ENCODE data around the gene COP1. TPM values are rescaled to one million over a fixed set of nuclear protein-coding genes. Genes with fewer than 3 reads are reported as not detected.
"Not testable (repeated sequence)": the region's sequence is repeated elsewhere in the genome, so short reads cannot be mapped to it uniquely, and the experiment has no call there.

Gene COP1
- total RNA-seq, 2 donors from 2014 or later = 26.3 to 28.5 TPM

DNA sequence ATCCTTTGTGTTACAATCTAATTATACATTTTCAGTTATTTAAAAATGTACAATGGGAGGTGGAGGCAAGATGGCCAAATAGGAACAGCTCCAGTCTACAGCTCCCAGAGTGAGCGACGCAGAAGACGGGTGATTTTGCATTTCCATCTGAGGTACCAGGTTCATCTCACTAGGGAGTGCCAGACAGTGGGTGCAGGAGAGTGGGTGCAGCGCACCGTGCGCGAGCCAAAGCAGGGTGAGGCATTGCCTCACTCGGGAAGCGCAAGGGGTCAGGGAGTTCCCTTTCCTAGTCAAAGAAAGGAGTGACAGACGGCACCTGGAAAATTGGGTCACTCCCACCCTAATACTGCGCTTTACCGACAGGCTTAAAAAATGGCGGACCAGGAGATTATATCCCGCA, 214.9 kb downstream of the COP1 start:
- ATAC-seq; DNase-seq; intact Hi-C loops (cut with DNase I): not testable (repeated sequence)

DNA sequence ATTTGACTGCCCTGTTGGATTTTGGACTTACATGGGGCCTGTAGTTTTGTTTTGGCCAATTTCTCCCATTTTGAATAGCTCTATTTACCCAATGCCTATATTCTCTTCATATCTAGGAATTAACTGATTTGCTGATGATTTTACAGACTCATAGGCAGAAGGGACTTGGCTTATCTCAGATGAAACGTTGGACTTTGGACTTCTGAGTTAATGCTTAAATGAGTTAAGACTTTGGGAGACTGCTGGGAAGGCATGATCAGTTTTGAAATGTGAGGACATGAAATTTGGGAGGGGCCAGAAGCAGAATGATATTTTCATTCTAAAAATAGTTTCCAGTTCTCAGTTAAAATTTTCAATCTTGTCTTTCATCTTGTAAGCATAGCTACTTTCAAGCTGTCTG, 222.3 kb downstream of the COP1 start:
- intact Hi-C loops (cut with DNase I) = no loop called here
- no peak for ATAC-seq
- DNase-seq = no peak

DNA sequence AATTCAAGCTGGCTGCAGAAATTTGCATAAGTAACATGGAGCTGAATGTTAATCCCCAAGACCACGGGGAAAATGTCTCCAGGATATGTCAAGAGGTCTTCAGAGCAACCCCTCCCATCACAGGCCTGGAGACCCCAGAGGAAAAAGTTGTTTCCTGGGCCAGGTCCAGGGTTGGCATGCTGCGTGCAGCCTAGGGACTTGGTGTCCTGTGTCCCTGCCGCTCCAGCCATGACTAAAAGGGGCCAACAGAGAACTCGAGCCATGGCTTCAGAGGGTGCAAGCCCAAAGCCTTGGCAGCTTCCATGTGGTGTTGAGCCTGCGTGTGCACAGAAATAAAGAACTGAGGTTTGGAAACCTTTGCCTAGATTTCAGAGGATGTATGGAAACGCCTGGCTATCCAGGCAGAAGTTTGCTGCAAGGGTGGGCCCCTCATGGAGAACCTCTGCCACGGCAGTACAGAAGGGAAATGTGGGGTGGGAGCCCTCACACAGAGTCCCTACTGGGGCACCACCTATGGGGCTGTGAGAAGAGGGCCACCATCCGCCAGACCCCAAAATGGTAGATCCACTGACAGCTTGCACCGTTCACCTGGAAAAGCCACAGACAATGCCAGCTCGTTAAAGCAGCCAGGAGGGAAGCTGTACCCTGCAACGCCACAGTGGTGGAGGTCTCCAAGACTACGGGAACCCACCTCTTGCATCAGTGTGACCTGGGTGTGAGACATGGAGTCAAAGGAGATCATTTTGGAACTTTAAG, 222.9 kb downstream of the COP1 start:
- no peak for ATAC-seq
- DNase-seq = no peak
- intact Hi-C loops (cut with DNase I) = no loop called here

DNA sequence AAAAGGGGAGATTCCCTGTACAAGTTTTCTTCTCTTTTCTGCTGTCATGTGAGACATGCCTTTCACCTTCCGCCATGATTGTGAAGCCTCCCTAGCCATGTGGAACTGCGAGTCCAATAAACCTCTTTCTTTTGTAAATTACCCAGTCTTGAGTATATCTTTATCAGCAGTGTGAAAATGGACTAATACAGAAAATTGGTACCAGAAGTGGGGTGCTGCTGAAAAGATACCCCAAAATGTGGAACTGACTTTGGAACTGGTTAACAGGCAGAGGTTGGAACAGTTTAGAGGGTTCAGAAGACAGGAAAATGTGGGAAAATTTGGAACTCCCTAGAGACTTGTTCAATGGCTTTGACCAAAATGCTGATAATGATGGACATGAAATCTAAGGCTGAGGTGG, 223.7 kb downstream of the COP1 start:
- DNase-seq; intact Hi-C loops (cut with DNase I); ATAC-seq: not testable (repeated sequence)

DNA sequence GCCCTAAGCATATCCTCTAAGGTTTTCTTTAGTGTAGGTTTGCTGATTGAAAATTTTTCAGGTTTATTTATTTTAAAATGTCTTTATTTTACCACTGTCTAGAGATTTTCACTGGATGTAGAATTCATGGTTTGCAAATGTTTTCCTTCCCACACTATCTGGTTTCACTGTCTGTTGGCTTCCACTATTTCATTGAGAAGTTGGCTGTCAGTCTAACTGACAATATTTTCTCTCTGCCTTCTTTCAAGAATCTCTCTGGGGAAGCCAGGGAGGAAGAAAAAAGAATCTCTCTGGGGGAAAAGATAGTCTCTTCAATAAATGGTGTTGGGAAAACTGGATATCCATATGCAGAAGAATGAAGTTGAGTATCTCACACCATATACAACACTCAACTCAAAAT, 226.0 kb downstream of the COP1 start:
- intact Hi-C loops (cut with DNase I) = no loop called here
- no peak for DNase-seq
- ATAC-seq = no peak

DNA sequence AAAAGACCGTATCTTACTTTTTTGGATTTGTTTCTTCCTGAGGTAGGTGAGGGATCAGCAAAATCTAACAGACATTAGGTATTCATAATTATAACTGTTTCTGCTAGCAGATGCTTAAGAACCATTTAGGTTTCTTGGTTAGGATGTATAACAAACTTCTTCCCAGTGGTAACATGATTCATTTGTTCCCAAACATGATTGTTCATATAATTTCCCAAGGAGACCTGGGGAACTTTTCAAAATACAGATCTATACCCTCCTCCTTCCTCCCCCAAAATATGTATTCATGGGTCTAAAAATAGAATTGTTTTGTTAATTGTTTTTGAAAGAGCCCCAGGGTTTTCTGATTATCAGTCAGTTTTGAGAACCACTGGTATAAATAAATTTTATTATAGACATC, 228.2 kb downstream of the COP1 start:
- intact Hi-C loops (cut with DNase I) = no loop called here
- no peak for ATAC-seq
- no peak for DNase-seq

DNA sequence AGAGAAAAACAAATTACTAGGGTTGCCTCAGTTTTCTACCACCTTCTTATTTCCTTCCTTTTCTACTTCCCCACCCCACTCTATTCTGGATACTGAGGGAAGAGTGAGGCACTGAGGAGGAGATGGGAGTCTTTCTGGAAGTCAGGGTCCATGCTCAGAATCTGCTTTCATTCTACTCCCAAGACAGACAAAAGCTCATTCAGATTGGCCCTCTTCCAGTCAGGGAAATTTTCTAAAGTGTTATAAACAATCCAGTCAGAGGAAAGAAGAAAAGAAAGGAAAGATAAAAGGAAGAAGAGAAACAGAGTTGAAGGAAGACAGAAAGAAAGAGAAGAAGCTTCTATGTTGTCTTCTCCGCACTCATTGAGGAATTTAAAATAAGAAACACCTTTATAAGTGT, 228.6 kb downstream of the COP1 start:
- intact Hi-C loops (cut with DNase I) = no loop called here
- DNase-seq (no peak), ATAC-seq (no peak)

DNA sequence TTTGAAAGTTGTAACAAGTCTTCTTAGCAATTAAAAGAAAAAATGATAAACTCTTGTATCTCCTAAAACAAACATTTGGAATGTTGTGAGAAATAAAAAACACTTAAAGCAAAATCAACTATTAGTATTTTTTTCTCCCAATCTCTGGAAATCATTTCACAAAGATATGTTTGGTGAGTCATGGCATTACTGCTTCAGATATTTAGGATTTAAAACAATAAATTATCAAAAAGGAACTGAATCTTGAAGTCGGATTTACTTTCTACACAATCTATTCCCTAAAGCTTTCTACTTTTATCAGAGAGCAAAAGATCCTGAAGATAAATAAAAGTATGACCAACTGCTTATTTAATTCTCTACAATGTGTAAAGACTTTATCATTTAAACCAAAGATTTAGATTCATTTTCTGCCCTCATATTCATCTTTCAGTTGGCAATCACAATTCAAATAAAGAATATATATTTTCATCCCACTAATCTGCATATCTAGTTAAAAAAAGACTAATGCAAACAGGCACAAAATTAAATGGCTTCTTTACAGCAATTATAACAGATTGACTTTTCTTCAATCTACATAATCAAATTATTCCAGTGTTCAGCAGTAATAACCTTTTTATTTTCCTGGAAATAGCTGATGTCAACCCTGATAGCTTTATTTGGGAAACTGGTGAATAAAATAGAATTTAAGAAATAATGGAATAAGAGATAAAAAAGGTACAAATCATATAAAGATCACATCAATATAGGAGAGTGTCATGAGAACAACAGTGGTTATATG, 230.0 kb downstream of the COP1 start:
- DNase-seq (no peak), ATAC-seq (no peak)
- intact Hi-C loops (cut with DNase I) = no loop called here

DNA sequence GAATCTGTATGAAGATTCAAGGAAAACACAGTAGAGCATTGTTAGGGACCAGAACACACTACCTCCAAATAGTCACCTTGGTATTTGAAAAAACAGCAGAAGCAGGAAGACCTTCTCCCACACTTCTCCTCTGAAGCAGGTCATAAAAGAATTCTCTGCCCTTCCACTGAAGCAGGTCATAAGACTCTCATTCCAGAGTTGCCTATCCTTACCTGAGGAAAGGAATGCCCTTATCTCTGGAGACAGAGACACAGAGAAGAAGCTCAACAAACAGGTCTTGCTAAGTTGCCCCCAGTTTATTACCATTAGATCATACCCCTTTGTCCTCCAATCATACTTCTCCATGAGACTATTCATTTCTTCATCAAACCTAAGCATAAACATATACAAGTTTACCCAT, 237.9 kb downstream of the COP1 start:
- intact Hi-C loops (cut with DNase I) = no loop called here
- ATAC-seq (no peak), DNase-seq (no peak)

DNA sequence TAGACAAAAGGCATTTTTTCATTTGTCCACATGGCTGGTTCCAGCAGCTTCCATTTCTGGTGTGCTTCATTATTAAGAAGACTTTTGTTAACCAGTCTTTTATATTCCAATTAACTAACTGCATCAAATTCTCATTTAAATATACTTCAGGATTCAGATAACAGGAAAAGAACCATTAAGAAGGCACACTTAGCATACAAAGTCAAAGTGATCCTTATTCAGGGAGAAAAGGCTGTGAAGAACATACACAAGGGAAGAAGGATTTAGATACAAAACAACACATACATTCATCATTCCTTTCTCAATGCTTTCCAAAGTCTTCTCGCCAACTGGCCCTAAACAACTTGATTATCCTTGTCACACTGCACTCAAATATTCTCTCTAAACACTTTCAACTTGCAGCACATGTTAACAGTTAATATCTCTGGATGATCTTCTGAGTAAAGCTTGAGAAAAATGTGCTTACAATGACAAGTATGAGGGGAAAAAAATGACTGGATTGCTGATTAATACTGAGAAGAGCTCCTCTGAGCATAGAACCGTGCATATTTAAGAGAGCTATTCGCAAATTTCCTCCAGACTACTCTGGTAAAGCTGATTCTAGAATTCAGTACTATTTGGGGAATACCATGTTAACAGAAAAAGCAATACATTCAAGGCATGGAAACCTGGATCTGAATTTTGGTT, 238.5 kb downstream of the COP1 start:
- DNase-seq (no peak), ATAC-seq (no peak)
- intact Hi-C loops (cut with DNase I) = no loop called here

DNA sequence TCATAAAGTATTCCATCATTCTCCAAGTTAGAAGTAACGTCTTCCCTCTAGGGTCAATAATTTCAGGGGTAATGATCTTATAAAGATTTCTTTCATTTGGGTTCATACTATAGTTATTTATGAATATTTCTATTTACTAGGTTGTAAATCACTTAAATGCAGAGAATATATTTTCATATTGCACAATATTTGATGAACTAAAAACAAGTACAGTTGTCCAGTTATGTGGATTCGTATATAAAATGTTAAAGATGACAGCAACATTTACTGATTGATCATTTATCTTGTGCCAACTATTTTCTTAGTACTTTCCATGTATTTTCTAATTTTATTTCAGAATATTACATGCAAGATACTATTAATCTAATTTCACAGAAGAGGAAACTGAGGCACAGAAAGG, 243.3 kb downstream of the COP1 start:
- DNase-seq (no peak), ATAC-seq (no peak)
- intact Hi-C loops (cut with DNase I) = no loop called here

DNA sequence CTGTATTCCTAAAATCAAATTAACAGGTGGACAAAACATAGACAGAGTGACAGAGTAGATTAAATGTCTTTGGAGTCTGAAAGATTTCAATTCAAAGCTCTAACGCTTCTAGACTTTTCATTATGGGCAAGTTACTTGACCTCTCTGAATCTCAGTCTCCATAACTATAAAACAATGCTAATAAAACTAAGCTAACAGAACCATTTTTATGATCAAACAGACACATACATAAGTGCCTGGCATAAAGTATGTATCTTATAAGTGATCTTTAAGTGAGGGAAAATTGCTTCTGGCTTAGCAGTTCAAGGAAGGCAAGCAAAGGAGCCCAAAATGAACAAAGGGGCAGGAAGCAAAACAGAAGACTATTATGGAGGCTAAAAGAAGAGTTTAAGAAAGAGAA, 246.9 kb downstream of the COP1 start:
- ATAC-seq (no peak), DNase-seq (no peak)
- intact Hi-C loops (cut with DNase I) = no loop called here

DNA sequence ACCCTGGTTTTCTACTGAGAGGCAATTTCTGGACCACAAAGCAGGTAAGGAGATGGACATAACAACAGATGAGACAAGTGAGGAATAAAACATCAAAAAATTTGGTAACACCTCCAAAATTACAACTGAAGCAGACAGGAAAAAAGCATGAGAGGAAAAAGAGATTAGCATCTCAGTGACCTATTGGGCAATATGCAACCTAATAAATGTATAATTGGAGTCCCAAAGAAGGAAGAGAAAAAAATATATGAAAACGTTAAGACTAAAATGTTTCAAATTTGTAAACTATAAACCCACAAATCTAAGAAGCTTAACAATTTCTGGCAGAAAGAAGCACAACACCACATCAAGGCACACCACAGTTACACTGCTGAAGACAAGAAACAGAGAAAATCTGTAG, 255.5 kb downstream of the COP1 start:
- intact Hi-C loops (cut with DNase I) = no loop called here
- DNase-seq (no peak), ATAC-seq (no peak)

DNA sequence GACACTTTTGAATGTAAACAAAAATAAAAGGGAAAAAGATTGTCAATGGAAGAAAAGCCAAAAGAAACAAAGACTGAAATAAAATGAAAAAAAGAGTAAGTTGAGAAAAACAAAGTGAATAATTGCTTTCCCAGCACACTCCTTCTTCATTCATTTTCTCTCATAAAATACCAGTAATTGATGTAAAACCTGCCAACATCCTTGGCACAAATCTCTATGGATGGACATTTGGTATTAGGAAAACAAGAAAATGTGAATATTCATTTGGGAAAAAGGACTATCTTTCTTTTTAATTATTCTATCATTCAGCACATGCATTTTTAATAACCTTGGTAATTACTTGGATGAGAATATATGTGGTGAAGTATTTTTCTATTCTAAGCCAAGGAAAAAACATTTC, 259.3 kb downstream of the COP1 start:
- DNase-seq = no peak
- intact Hi-C loops (cut with DNase I) = no loop called here
- no peak for ATAC-seq

DNA sequence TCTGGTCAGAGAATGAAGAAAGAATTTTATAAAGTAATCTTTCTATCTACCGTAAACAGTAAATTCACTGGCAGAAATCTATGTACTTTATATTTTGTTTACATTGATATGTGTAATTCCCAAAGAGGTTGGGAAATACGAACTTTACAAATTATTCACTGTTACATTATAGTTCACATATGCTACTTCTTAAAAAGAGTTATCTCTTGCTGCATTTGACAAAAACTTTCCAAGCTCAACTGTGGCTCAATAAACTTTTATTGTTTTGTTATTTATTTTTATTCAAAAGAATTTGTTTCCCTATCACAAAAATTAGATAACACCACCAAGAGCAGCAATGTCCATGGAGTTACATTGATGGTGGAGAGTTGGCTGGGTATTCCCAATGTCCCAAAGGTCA, 262.5 kb downstream of the COP1 start:
- intact Hi-C loops (cut with DNase I) = no loop called here
- ATAC-seq = no peak
- DNase-seq = no peak

DNA sequence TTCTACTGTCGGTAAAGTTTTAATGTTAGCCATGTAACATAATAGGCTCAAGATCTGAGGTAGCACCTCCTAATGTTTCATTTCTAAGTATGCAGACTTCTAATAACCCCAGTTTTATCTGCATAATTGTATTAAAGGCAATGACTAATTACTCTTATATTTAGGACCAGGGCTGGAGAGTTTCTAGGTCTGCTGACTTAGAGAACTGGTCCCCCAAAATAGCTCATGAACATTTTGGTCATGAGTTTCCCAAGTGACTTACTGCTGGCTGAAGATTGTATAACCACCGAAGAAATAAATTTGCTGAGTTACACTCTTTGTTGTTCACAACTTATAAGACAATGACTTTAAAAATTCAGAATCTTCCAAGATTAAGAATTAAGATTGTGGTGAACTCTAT, 265.9 kb downstream of the COP1 start:
- no peak for ATAC-seq
- intact Hi-C loops (cut with DNase I) = no loop called here
- DNase-seq = no peak

DNA sequence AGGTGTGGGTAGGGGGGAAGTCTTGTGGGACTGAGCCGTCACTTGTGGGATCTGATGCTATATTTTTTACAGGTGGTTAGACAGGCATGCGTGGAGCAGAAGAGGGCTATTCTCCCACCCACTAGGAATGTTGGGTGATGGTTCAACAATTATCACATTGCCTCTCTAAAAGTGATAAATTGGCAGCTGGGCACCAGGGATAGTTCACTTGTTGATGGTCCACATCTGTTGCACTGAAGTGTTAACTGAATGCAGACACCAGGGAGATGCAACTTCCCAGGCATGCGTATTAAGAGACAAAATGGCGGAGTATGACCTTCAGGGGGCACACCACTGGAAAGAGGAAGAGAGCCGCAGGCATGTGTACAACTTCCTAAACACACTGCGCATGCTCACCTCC, 270.4 kb downstream of the COP1 start:
- ATAC-seq (no peak), DNase-seq (no peak)
- intact Hi-C loops (cut with DNase I) = no loop called here

DNA sequence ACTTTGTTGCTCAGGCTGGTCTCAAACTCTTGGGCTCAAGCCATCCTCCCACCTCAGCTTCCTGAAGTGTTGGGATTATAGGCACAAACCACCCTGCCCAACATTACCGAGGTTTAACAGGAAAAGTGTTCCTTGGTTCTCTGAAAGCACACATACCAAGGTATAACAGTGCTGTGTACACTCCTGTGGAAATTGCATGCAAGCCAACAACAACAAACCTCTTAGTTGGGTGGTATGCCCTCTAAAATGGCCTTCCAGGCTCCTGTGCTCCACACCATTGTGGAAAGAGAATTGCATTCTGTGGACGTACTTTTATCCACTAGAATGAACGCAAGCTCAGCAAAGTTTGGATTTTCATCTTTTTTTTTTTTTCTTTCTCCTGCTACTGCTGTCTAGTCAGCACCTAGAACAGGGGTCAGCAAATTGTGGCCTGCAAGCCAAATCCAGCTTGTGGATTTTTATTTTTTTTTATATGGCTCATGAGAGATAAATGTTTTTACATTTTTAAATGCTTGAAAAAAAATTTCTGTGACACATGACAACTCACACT, 271.4 kb downstream of the COP1 start:
- intact Hi-C loops (cut with DNase I) = no loop called here
- no peak for DNase-seq
- no peak for ATAC-seq

DNA sequence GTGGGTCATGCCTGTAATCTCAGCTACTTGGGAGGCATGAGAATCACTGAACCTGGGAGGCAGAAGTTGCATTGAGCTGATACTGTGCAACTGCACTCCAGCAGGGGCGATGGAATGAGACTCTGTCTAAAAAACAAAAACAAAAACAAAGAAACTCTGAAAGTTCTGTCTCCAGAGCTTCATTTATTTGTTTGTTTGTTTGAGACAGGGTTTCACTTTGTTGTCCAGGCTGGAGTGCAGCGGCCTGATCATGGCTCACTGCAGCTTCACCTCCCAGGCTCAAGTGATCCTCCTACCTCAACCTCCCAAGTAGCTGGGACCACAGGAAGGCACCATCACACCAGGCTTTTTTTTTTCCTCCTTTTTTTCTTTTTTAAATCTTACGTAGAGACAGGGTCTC, 271.9 kb downstream of the COP1 start:
- intact Hi-C loops (cut with DNase I) = no loop called here
- ATAC-seq (no peak), DNase-seq (no peak)

DNA sequence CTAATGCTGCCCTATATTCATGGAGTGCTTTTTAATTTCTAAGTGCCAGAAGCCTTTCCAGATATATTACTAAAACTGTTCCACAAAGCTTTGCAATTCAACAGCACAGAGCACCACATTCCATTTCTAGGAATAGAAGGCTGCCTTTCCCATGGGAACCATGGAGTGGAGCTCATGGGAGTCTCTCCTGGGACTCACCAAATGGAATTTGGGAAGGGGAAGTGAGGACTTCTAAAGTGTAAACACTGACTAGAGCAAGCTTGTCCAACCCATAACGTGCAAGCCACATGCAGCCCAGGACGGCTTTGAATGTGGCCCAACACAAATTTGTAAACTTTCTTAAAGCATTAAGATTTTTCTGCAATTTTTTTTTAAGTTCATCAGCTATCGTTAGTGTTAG, 273.3 kb downstream of the COP1 start:
- DNase-seq (no peak), ATAC-seq (no peak)
- intact Hi-C loops (cut with DNase I) = no loop called here
